PFSK-1 (cell line): ENCODE measurements around the gene PARD3B.

ENCODE experiments used
- FOXP2 ChIP-seq: optimal IDR thresholded peaks from 2 replicates; pipeline ENCODE3; 2011; ENCODE audit warnings: borderline replicate concordance, control low read depth, inconsistent platforms; ENCODE audit not compliant: insufficient read depth; ENCODE audit errors: extremely low read length, extremely low read depth
- POLR2AphosphoS5 ChIP-seq: IDR thresholded peaks from 2 replicates; pipeline ENCODE4 v1.6.1; 2012; ENCODE audit warnings: low read depth, mild to moderate bottlenecking, control low read depth, low read length, moderate library complexity
- SIN3A ChIP-seq: IDR thresholded peaks from 2 replicates; pipeline ENCODE4 v1.6.1; 2012; ENCODE audit warnings: mild to moderate bottlenecking, low read length, moderate library complexity, borderline replicate concordance; ENCODE audit not compliant: insufficient read depth
- TAF1 ChIP-seq: IDR thresholded peaks from 2 replicates; pipeline ENCODE4 v1.6.1; 2012; ENCODE audit warnings: low read length, control low read depth, borderline replicate concordance; ENCODE audit not compliant: insufficient read depth
- TF ChIP-seq, protein P1 (sequence below), 2 experiments: IDR thresholded peaks; 2 replicates each; pipeline versions ENCODE4 v1.6.1 to v1.8.0; 2011 to 2012; ENCODE audit warnings: low read depth in 2 of 2, low read length in 2 of 2, control low read depth in 1 of 2, inconsistent platforms in 1 of 2, mild to moderate bottlenecking in 1 of 2, moderate library complexity in 1 of 2; ENCODE audit not compliant: insufficient read depth in 1 of 2

PARD3B gene

DNA sequence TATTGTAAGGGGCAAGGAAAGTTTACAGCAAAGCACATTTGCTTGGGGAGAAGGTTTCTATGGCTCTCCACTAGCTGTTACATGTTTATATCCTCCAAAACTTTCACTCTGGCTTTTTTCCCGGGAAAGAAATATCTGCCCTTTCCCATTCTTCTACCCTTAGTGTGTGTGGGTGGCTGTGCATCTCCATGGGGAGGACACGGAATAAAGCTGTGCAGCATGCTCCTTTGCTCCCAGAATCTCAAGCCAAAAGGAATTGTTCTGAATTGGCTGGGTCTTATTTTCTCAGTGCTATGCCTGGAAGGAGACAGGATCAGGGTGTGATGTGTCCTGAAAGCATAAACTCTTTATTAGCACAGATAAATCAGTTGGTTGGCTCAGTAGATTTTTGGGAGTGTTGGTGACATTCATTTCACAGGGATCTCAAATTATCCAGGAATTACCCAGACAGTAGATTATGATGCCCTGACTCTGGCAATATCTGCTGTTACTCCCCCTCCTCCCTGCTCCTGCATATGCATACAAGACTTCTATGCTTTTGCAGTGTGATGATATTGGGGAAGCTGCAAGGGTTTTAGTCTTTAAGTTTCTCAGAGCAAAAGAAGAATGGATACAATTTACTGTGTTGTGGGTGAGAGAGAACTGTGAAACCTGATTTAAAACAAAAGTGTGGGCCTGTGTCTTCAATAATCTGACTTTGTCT is 63.1 kb downstream of the PARD3B start:
- no peak for TF ChIP-seq SIN3A
- no peak for TF ChIP-seq FOXP2
- TF ChIP-seq, protein P1, sequence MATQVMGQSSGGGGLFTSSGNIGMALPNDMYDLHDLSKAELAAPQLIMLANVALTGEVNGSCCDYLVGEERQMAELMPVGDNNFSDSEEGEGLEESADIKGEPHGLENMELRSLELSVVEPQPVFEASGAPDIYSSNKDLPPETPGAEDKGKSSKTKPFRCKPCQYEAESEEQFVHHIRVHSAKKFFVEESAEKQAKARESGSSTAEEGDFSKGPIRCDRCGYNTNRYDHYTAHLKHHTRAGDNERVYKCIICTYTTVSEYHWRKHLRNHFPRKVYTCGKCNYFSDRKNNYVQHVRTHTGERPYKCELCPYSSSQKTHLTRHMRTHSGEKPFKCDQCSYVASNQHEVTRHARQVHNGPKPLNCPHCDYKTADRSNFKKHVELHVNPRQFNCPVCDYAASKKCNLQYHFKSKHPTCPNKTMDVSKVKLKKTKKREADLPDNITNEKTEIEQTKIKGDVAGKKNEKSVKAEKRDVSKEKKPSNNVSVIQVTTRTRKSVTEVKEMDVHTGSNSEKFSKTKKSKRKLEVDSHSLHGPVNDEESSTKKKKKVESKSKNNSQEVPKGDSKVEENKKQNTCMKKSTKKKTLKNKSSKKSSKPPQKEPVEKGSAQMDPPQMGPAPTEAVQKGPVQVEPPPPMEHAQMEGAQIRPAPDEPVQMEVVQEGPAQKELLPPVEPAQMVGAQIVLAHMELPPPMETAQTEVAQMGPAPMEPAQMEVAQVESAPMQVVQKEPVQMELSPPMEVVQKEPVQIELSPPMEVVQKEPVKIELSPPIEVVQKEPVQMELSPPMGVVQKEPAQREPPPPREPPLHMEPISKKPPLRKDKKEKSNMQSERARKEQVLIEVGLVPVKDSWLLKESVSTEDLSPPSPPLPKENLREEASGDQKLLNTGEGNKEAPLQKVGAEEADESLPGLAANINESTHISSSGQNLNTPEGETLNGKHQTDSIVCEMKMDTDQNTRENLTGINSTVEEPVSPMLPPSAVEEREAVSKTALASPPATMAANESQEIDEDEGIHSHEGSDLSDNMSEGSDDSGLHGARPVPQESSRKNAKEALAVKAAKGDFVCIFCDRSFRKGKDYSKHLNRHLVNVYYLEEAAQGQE (IDR thresholded peaks at IDR 0.05; ENCODE audit: insufficient read depth in 1 of 2, low read depth in 2 of 2, low read length in 2 of 2), result no peak
- TF ChIP-seq POLR2AphosphoS5, result no peak

DNA sequence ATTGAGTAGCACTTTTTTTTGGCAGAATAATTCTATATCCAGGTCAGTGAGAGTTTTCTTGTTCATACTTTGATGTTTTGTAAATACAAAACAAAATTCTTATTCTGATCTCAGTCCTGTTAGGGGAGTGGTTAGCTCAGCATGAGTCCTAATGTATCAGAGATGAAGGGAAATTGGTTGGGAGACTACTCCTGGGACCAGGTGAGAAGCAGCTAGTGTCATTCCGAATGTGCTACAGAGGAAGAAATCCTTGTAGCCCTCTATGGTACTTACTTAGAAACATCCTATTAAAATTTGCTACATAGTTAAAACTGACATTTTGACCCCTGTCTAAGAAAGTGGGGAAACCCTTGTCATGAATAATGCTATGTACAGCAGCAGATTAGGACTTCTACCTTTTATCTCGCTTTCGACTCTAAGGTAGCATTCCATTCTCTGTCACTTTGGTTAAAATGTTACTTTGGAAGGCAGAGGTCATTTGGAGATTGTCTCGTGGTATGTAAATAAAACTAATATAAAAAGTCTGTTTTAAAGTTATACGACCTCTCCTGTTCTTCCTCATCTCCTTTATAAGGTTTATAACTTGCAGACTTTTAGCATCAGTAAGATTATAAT is 65.8 kb downstream of the PARD3B start:
- no peak for TF ChIP-seq SIN3A
- no peak for TF ChIP-seq FOXP2
- TF ChIP-seq, protein P1 (IDR thresholded peaks at IDR 0.05; ENCODE audit: insufficient read depth in 1 of 2, low read depth in 2 of 2, low read length in 2 of 2), result no peak
- no peak for TF ChIP-seq TAF1
- no peak for TF ChIP-seq POLR2AphosphoS5

DNA sequence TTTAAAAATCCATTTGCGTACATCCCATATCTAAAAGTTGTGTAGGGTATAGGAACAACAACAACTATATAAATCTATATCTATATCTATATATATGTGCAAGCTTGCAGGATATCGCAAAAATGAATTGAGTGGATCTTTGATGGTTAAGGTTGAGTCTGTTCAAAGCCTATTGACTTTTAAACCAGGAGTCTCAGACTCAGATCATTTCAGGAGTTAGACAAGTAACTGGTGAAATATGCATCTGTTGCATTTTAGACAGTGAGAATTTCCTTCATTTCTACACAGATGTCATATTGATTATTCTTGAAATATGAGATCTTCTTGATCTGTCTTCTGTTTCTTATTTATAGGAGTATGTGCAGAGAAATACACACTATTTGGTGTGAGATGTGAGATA is 66.5 kb downstream of the PARD3B start:
- TF ChIP-seq, protein P1 (IDR thresholded peaks at IDR 0.05; ENCODE audit: insufficient read depth in 1 of 2, low read depth in 2 of 2, low read length in 2 of 2), result no peak
- TF ChIP-seq SIN3A (no peak), TAF1 (no peak), POLR2AphosphoS5 (no peak)

DNA sequence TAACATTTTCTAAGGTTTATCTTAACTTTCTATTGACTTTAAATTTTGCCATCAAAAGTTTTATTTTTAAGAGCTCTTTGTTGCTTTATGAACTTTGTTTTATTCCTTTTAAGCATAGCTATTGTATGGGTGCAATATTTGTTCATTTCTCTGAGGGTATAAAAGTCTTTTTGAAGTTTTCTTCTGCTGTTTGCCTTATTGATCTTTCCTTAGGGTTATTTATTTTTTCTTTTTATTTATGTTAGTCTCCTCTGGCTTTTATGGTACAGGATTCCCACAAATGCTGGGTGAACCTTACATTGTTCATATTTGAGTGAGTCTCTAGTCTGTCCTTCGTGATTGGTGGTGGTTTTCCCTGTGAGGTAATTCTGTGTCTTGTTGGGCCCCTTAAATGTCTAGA is 68.4 kb downstream of the PARD3B start:
- no peak for TF ChIP-seq SIN3A
- no peak for TF ChIP-seq FOXP2
- TF ChIP-seq TAF1, result no peak
- no peak for TF ChIP-seq POLR2AphosphoS5
- TF ChIP-seq, protein P1 (IDR thresholded peaks at IDR 0.05; ENCODE audit: insufficient read depth in 1 of 2, low read depth in 2 of 2, low read length in 2 of 2), result no peak

DNA sequence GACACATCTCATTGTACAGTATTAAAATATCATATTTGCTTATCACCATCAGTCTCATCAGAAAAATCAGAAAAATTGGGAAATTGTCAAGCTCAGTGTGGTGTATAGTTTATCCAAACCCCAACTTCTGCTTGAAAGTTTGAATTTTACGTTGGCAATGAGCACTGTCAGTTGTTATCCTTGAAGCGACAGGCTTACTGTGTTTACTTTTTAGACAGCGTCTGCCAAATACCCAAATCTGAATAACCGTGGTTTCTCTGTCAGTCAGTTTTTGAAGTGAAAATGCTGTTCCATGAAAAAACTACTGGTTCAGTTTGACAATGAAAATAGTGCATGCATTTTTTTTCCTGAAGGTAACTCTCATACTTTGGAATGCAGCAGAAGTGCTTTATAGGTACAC is 70.2 kb downstream of the PARD3B start:
- TF ChIP-seq FOXP2 (no peak), SIN3A (no peak), POLR2AphosphoS5 (no peak), TAF1 (no peak)
- TF ChIP-seq, protein P1 (IDR thresholded peaks at IDR 0.05; ENCODE audit: insufficient read depth in 1 of 2, low read depth in 2 of 2, low read length in 2 of 2), result no peak
